Skin of body (tissue), 2 donors: ENCODE measurements around the gene SH2B2. TPM values are rescaled to one million over a fixed set of nuclear protein-coding genes. Genes with fewer than 3 reads are reported as not detected.
"Not testable (repeated sequence)": the region's sequence is repeated elsewhere in the genome, so short reads cannot be mapped to it uniquely, and the experiment has no call there.

Experiments used
- DNase-seq: peaks from one replicate; lab custom pipeline; 2025; lab: John Stamatoyannopoulos, UW
- total RNA-seq: library from RNA; depleted of rRNA; stranded (reverse); fragments of >200 nt; gene quantifications from one replicate; pipeline ENCODE4 v1.2.3, GENCODE V29; 2014

Gene SH2B2
- total RNA-seq, 1 donor from 2014 or later, result 2.0 TPM

DNA sequence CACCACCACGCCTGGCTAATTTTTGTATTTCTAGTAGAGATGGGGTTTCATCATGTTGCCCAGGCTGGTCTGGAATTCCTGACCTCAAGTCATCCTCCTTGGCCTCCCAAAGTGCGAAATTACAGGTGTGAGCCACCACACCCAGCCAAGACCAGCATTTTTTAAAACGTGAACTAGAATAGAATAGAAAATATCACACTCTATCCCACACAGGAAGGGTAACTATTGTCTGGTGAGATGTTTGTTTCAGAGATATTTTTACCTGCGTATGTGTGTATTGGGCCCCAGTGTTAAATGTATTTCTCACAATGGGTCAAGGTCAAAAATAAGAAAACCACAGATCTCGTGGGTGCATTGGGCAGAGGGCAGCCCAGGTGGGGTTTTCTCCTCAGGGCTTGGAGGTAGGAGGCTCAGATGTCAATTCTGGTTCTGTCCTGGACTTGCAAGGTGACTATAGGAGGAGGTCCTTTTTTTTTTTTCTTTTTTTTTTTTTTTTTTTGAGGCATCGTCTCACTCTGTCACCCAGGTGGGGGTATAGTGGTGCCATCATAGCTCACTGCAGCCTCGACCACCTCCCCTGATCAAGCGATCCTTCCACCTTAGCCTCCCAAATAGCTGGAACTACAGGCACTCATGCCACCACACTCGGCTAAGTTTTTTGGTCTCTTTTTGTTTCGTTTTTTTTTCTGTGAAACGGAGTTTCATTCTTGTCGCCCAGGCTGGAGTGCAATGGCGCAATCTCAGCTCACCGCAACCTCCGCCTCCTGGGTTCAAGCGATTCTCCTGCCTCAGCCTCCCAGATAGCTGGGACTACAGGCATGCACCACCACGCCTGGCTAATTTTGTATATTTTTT is 19.0 kb downstream of the SH2B2 start:
- DNase-seq, result no peak

DNA sequence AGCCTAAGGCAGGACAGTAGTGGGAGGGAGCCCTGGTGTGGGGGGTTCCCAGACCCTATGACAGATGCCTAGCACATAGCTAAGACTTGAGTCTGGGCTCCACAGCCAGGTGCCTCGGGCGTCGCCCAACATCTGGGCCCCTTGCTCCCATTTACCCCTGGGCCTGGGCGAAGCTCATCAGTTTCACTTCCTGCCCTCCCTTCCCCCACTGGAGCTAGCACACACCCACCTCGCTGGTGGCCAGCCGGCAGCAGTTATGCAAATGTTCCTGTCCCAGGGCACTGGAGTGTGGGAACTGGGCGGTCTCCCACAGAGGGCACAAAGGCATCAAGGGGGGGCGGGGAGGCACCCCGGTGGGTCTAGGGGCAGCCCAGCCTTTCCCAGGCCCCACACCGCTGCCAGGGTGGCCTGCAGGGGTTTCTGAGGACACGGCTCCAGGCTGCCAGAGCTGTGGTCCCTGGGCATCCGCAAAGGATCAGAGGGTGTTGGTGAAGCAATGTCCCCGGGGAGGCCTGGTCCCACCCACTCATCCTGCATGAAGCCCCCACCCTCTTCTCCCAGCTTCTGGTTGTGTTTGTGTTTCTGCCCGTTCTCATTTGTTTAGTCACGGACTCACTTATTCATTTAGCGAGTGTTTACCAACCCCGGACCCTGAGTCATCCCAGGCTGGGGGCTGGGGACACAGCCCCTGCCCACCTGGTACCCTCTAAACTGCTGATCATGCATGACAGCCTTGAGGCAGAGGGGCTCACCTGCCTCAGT is 20.4 kb downstream of the SH2B2 start:
- no peak for DNase-seq

DNA sequence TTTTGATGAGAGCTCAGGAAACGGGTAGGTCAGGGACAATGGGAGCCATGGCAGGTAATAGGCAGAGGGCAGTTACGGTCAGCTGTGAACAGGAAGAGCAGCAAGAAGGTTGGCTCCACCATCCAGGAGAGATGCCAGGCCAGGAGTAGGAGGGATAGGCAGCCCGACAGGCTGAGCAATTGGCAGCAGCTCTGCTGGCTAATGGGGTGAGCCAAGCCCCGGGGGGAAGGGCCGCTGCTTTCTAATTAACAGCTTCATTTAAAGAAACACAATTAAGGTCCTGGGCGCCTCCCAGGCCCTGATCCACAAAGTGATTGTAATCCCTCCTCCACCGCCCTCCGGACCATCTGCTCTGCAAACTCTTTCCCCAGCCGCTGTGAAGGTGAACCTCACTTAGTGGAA is 23.7 kb downstream of the SH2B2 start:
- DNase-seq, result no peak

DNA sequence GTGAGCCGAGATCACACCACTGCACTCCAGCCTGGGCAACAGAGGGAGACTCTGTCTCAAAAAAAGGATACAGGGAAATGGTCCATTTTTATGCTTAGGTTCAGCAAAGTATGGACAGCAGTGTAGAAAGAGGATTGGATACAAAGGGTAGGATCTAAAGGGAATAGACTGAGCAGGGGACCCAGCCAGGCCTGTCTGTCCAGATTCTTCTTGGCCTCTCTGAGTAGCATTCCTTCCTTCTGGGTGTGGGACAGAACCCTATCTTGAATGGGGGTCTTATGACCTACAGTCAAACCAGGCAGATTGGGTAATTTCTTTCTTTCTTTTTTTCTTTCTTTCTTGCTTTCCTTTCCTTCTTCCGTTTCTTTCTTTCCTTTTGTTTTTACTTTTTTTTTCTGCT is 25.6 kb downstream of the SH2B2 start:
- no peak for DNase-seq

DNA sequence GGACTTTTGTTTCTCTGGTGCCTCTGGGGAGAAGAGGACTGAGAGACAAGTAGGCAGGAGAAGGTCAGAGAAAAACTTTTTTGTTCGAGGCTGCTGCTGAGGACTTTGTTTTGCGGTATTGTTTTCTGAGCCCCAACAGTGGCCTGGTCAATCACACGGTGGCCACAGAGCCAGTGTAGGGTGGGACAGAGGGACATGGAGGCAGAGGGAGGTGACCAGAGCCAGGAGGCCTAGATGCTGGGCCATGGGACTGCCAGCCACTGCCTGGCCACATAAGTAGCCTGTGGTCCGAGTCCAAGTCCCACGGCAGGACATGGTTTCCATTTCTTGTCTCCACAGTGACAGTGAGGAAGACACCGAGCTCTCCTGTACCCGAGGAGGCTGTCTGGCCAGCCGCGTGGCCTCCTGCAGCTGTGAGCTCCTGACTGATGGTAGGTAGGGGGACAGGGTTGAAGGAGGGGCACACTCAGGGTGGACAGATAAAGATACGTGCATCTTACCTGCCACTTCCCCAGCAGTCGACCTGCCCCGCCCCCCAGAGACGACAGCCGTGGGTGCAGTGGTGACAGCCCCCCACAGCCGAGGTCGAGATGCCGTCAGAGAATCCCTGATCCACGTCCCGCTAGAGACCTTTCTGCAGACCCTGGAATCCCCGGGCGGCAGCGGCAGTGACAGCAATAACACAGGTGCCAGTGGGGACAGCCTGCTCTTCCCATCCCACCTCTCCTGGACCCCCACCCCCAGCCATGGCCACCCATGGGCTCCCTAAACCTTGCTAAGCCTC is 27.5 kb downstream of the SH2B2 start:
- DNase-seq, result no peak

DNA sequence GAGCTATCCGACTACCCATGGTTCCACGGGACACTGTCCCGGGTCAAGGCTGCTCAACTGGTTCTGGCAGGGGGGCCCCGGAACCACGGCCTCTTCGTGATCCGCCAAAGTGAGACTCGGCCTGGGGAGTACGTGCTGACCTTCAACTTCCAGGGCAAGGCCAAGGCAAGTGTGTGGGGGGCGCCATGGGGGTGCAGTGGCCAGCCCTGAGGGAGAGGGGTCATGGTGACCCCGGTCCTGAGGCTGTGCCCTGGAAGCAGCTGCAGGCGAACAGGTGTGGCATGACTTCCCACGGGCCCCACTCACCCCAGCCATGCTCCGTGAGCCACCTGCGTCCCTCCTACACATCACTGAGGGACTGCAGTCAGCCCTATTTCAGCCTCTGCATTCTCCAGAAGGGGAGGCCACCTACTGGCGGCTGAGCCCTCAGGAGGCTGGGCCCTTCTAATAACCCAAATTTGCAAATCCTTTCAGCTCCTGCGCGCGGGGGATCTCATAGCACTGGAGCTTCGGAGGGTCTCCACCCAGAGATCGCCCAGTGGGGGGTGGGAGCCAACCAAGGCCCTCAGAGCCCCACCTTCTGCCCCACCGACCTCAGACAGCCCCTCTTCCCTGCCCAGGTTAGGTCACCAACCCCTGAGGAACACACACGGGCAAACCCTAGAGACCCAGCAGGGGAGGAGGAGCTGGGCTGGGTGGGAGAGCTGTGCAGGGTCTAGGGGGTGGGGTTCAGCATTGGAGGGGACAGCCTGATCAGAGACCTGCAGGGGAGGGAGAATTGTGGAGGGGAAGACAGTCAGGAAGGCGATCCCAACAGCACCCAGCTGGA is 30.8 kb downstream of the SH2B2 start:
- no peak for DNase-seq

DNA sequence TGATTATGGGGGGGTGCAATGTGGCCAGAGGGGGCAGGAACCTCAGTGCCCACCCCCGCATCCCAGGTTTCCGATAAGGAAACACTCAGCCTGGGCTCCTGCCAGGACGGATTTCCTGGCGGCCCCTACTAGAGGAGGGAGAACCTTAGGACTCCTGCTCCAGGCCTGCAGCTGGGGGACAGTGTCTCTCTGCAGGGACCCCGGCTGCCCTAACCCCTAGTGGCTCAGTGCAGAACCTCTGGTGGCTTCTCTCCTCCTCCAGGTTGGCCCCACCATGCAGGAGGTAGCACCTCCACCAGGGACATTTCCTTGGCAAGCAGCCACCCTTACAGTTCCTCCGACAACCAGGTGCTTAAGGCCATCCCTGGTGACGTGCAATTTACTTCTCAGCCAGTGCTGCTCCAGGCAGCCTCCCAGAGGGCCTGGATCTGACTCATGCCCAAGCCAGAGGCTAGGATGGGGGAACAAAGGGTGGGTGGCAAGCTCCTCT is 31.9 kb downstream of the SH2B2 start:
- no peak for DNase-seq

DNA sequence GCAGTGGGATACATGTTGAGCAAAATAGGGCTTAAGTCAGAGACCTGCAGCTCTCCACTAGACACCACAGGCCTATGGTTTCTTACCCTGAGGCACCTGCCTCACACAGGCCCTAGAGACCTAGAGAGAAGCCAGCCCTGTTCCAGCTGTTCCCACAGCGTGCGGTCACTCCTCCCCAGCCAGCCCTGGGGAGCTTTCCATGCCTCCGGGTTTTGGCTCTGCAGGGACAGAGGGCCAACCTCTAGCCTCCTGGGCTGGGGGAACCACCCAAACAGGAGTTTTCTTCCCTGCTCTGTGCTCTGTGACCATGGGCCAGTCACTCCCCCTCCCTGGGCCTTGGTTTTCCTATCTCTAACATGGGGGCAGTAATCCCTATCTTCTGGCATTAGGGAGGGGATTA is 33.0 kb downstream of the SH2B2 start:
- DNase-seq, result no peak

DNA sequence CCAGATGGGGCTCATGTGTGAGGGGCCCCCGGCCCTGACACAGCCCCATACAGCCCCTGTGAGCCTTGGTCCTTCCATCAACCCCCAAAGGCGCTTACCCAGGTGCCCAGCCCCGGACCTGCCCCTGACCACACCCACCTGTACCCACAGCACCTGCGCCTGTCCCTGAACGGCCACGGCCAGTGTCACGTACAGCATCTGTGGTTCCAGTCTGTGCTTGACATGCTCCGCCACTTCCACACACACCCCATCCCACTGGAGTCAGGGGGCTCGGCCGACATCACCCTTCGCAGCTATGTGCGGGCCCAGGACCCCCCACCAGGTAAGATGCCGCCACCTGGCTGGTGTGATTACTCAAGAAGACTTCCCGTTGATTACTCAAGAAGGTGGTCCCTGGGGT is 33.5 kb downstream of the SH2B2 start:
- DNase-seq, result no peak

DNA sequence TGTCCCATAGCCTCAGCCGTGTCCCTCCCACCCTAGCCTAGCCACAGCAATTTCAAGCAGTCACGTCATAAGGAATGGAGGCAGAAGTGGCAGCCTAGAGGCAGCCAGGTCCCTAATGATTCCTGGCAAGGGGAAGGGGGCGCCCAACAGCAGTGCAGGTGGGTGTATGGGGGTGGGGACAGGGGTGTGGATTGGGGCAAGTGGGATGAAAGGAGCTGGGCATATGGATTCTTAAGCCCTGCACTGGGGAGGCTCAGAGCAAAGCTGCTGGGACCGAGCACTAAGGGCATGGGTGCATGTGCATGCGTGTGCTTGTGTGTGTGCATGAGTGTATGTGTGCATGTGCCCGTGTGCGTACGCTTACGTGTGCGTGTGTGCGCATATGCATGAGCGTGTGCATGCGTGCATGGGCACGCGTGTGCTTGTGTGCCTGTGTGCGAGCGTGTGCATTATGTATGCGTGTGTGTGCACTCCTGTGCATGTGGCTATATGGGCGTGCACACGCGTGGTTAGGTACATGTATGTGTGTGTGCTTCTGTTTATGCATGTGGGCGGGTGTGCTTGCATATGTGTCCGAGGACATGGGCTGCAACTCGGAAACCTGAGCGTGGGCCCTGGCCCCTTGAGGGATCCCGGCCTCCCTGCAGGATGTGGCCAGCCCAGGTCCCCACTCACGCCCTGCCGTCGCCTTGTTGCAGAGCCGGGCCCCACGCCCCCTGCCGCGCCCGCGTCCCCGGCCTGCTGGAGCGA is 34.1 kb downstream of the SH2B2 start:
- no peak for DNase-seq

DNA sequence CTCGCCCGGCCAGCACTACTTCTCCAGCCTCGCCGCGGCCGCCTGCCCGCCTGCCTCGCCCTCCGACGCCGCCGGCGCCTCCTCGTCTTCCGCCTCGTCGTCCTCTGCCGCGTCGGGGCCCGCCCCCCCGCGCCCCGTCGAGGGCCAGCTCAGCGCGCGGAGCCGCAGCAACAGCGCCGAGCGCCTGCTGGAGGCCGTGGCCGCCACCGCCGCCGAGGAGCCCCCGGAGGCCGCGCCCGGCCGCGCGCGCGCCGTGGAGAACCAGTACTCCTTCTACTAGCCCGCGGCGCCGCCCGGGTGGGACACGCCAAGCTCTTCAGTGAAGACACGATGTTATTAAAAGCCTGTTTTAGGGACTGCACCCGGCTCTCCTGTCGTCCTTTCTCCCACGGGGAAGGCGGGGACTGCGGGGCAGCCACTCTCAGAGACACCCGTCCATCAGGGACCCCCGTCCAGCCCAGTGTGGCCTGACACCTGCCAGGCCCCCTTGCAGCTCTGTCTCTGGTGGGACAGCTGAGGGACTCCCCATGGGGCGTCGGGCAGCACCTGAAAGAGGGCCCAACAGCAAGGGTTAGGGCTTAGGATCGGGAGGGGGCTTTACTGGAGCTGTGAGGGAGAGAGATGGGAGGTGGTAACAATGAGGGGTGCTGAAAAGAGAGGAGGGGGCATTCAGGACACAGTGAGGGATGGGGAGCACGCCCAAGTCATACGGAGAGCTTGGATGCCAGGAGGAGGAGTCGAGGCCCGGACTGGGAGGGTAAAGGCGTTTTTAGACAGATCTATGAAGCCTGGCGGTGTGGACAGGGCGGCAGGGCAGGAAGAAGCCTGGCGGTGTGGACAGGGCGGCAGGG is 34.9 kb downstream of the SH2B2 start:
- no peak for DNase-seq

DNA sequence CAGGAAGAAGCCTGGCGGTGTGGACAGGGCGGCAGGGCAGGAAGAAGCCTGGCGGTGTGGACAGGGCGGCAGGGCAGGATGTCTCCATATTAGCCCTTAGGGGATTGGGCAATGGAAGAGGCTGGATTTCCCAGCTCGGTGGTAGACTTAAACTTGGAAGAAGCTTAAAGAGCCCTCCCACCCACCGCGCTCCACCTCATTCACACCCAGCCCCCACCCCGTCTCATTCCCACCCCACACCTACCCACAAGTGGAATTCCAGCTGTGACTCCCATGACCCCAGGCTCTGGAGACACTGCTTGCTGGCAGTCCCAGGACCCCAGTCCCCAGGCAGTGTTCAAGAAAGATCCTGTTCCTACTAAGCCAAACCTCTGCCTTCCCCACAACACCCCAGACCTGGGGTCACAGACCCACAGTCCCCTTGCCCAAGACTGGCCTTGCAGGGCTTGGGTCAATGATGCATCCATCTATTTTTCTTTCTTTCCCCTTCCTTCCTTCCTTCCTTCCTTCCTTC is 35.6 kb downstream of the SH2B2 start:
- no peak for DNase-seq

DNA sequence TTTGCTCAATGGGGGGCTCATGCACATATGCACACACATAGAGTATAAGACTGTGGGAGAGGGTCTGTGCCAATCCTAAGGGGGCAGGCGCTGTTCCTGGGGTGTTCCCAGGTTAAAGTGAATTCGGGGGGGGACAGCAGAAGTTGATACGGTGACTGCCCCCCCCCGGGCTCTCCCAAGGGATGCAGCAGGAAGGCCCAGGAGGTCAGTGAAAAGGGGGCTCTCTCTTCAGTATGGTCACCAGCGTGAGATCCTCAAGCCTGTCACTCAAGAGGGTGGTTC is 37.2 kb downstream of the SH2B2 start:
- DNase-seq, result no peak

DNA sequence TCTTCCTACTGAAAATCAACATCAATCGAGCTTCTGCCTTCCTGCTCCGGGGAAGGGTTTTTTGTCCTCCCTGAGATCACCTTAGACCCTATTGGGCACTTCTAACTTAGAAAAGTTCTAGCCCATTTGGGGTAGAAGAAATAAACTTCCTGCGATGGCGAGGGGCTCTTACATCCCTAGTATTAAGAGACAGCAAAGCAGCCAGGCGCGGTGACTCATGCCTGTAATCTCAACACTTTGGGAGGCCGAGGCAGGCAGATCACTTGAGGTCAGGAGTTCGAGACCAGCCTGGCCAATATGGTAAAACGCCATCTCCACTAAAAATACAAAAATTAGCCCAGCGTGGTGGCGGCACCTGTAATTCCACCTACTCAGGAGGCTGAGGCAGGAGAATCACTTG is 38.4 kb downstream of the SH2B2 start:
- not testable (repeated sequence) for DNase-seq

DNA sequence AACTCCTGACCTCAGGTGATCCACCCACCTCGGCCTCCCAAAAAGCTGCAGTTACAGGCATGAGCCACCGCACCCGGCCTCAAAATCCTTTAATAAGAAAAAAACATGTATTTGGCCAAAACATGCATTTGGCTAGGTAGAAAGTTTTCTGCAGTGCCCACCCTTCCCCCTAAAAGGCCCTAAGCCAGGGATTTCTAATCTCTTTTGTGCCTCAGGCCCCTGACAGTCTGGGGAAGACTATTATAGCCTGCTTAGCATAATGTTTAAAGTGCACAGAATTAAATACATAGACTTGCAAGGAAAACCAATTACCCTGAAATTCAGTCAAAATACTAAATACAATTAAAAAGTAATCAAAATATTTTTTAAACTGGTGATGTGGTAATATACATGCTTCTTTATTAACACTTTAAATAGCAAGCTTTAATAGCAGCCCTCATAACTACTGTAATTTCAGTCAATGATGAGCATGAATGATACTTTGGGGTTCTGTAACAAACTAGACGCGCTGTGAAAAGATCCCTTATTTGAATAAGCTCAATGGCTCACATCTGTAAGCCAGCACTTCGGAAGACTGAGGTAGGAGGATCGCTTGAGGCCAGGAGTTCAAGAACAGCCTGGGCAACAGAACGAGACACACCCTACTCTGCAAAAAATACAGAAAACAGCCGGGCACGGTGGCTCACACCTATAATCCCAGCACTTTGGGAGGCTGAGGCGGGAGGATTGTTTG is 39.7 kb downstream of the SH2B2 start:
- no peak for DNase-seq

DNA sequence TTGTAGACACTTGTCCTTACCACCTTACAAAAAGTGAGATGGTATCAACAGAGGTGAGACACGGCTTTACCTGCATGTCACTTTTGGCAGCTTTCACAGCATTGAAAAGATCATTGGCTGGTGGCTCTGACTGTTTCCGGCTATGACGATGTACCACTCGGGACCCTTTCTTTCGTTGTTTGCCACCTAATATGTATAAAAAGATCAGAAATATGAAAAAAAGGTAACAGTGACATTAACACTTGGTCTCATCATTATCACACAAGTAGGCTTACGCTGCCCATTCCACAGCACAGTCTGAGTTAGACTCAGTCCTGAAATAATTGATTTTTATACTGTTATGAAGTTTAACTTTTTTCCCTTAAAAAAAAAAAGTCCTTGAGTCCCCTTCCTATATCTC is 40.5 kb downstream of the SH2B2 start:
- not testable (repeated sequence) for DNase-seq

DNA sequence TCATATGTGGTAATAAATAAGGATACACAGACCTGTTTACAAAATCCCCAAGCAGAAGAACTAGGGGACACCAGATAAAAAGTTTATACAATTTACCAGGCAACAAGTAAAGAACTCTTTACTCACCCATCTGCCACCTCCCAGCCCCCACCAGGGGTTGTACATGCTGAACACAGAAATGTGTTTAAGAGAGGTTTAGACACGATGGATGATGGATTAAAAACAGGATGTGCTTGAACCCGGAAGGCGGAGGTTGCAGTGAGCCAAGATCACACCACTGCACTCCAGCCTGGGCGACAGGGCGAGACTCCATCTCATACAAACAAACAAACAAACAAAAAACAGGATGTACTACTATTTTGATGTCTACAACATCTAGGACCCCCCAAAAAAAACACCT is 42.2 kb downstream of the SH2B2 start:
- not testable (repeated sequence) for DNase-seq

DNA sequence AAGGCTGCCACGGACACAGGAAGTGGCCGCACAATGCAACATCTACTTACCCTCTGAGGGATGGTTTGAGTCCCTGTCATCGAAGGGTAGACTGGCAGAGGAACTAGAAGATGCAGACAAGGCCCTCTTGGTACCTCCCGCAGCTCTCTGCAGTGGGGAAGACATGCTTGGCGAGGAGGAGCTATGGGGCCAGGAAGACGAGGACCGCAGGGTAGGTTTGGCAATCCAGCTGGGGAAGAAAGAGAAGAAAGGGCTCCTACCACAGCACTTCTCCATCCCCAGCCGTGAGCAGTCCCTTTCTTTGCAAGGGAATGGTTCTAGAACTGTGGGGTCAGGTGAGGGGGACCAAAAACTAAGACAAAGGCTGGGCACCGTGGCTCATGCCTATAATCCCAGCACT is 42.7 kb downstream of the SH2B2 start:
- DNase-seq, result not testable (repeated sequence)
